HepG2 (cell line): Measurements from ENCODE around the gene TNFAIP1. TPM values are rescaled to one million over a fixed set of nuclear protein-coding genes. Genes with fewer than 3 reads are reported as not detected.

Source experiments
- ATF7 ChIP-seq, 2 experiments: fragments of 450-650 bp in 1 of 2; sonication (generic) in 1 of 2; formaldehyde crosslinking in 1 of 2; IDR thresholded peaks; 2 replicates each; pipeline versions ENCODE4 v1.4.0 to v1.6.1; 2016 to 2020; ENCODE audit warnings: antibody characterized with exemption in 1 of 2, mild to moderate bottlenecking in 1 of 2, missing genetic modification reagents in 1 of 2
- DRAP1 ChIP-seq: IDR thresholded peaks from 2 replicates; pipeline ENCODE4 v1.6.1; 2016; ENCODE audit warnings: missing genetic modification reagents, missing compliant biosample characterization
- FOXK2 ChIP-seq: fragments of 450-650 bp; IDR thresholded peaks from 2 replicates; pipeline ENCODE4 v1.6.1; 2016
- GFI1 ChIP-seq: sonication (generic); formaldehyde crosslinking; IDR thresholded peaks from 2 replicates; pipeline ENCODE4 v1.5.0; 2020; ENCODE audit warnings: missing genetic modification reagents, mild to moderate bottlenecking, borderline replicate concordance
- GMEB2 ChIP-seq: IDR thresholded peaks from 2 replicates; pipeline ENCODE4 v1.6.1; 2016; ENCODE audit warnings: missing biosample characterization, missing genetic modification reagents, low read depth
- HOXD1 ChIP-seq: sonication (generic); formaldehyde crosslinking; IDR thresholded peaks from 2 replicates; pipeline ENCODE4 v1.5.0; 2020; ENCODE audit warnings: missing genetic modification reagents
- MIXL1 ChIP-seq: IDR thresholded peaks from 2 replicates; pipeline ENCODE4 v1.6.1; 2016
- PLSCR1 ChIP-seq: sonication (generic); formaldehyde crosslinking; IDR thresholded peaks from 2 replicates; pipeline ENCODE4 v1.5.0; 2020; ENCODE audit warnings: missing genetic modification reagents, mild to moderate bottlenecking, borderline replicate concordance
- REST ChIP-seq, 2 experiments: IDR thresholded peaks; 2 replicates each; pipeline ENCODE4 v1.6.1; 2011 to 2012; ENCODE audit warnings: low read length in 2 of 2, borderline replicate concordance in 1 of 2, low read depth in 1 of 2, mild to moderate bottlenecking in 1 of 2, moderate library complexity in 1 of 2
- RXRB ChIP-seq: IDR thresholded peaks from 2 replicates; pipeline ENCODE4 v1.6.1; 2016; ENCODE audit warnings: borderline replicate concordance, missing genetic modification reagents, missing compliant biosample characterization
- SMARCC2 ChIP-seq: fragments of 450-650 bp; IDR thresholded peaks from 2 replicates; pipeline ENCODE4 v1.6.1; 2017; ENCODE audit warnings: antibody characterized with exemption, mild to moderate bottlenecking
- SP4 ChIP-seq: sonication (generic); formaldehyde crosslinking; IDR thresholded peaks from 2 replicates; pipeline ENCODE4 v1.8.1; 2023; ENCODE audit warnings: mild to moderate bottlenecking, missing genetic modification reagents
- TOE1 ChIP-seq: sonication (generic); formaldehyde crosslinking; IDR thresholded peaks from 2 replicates; pipeline ENCODE4 v1.4.0; 2020; ENCODE audit warnings: mild to moderate bottlenecking, missing genetic modification reagents
- ZNF263 ChIP-seq: sonication (generic); formaldehyde crosslinking; IDR thresholded peaks from 2 replicates; pipeline ENCODE4 v1.4.0; 2020; ENCODE audit warnings: missing genetic modification reagents
- ZNF414 ChIP-seq: sonication (generic); formaldehyde crosslinking; IDR thresholded peaks from 2 replicates; pipeline ENCODE4 v1.5.0; 2020; ENCODE audit warnings: missing genetic modification reagents
- ZNF446 ChIP-seq: sonication (generic); formaldehyde crosslinking; IDR thresholded peaks from 2 replicates; pipeline ENCODE4 v1.5.0; 2020; ENCODE audit warnings: mild to moderate bottlenecking, missing genetic modification reagents
- ZNF574 ChIP-seq: sonication (generic); formaldehyde crosslinking; IDR thresholded peaks from 2 replicates; pipeline ENCODE4 v1.4.0; 2020; ENCODE audit warnings: missing genetic modification reagents
- ZNF674 ChIP-seq: sonication (generic); formaldehyde crosslinking; IDR thresholded peaks from 2 replicates; pipeline ENCODE4 v1.5.0; 2020; ENCODE audit warnings: low read depth, mild to moderate bottlenecking, missing genetic modification reagents
- polyA plus RNA-seq, 8 experiments: library from polyadenylated mRNA; depleted of rRNA in 3 of 8; stranded (reverse) in 7 of 8; unstranded in 1 of 8; fragments of >200 nt; fragmentation: Illumina TruSeq in 4 of 8; extraction: Trizol in 4 of 8; gene quantifications; 2 replicates each; pipeline versions ENCODE4 v1.2.1 to v1.2.3, GENCODE V29; 2011 to 2016; ENCODE audit warnings: low read depth in 4 of 8, missing spikeins in 1 of 8, mixed read lengths in 1 of 8; ENCODE audit not compliant: insufficient read depth in 1 of 8
- total RNA-seq, 5 experiments: library from RNA; depleted of rRNA; stranded (reverse); fragments of >200 nt; fragmentation: Illumina TruSeq; extraction: Trizol; gene quantifications; 2 replicates each; pipeline ENCODE4 v1.2.3, GENCODE V29; 2016; ENCODE audit warnings: low read depth in 1 of 5

The TNFAIP1 gene
- total and polyA plus RNA-seq, 2 of the 13 experiments (the other 11 are each of a cell fraction or from before 2014, with no cell fraction given), result 17.5 to 40.6 TPM

- TF ChIP-seq HOXD1 (peak; percentile 74), TOE1 (CRISPR knock-in tag) (peak; percentile 49; the same call in 1 of the 2 replicates), ATF7 (IDR thresholded peaks at IDR 0.05) (no peak), ATF7 (CRISPR knock-in tag; IDR thresholded peaks at IDR 0.05) (0 out of 2 replicates have a peak, but pooled peaks have one; percentile 63), PLSCR1 (CRISPR knock-in tag) (0 out of 2 replicates have a peak, but pooled peaks have one; percentile 23), SMARCC2 (no peak), GFI1 (CRISPR knock-in tag) (peak; percentile 34; the same call in 1 of the 2 replicates), FOXK2 (no peak), ZNF674 (CRISPR knock-in tag) (no peak), GMEB2 (CRISPR knock-in tag) (no peak), MIXL1 (peak; percentile 76), REST (IDR thresholded peaks at IDR 0.05; ENCODE audit: borderline replicate concordance in 1 of 2, low read depth in 1 of 2, low read length in 2 of 2) (peak in 1 of 2 experiments; percentile 44; a peak in 1 of 4 replicates), ZNF574 (CRISPR knock-in tag) (peak; percentile 100), RXRB (CRISPR knock-in tag) (peak; percentile 65; the same call in 1 of the 2 replicates), DRAP1 (CRISPR knock-in tag) (peak; percentile 68), ZNF263 (CRISPR knock-in tag) (no peak), ZNF414 (CRISPR knock-in tag) (no peak), SP4 (CRISPR knock-in tag) (peak; percentile 93), ZNF446 (CRISPR knock-in tag) (peak; percentile 76)
Measured at GRCh38 chr17:28357061-28357900, 21.7 kb downstream of the TNFAIP1 start, which contains the start of gene POLDIP2 (continued).
